IPS-18c (cell line): ENCODE data around the gene IL17D.
"Not testable (repeated sequence)": the region's sequence is repeated elsewhere in the genome, so short reads cannot be mapped to it uniquely, and the experiment has no call there.

ENCODE experiments used
- H3K4me3 ChIP-seq: 2 replicates; pipeline ENCODE4 v1.7.0; 2013; ENCODE audit warnings: low read depth, mild to moderate bottlenecking, low read length, moderate library complexity; ENCODE audit not compliant: insufficient read depth
- H3K9me3 ChIP-seq: one replicate; pipeline ENCODE4 v1.6.1; 2013; ENCODE audit warnings: mild to moderate bottlenecking, low read length, moderate library complexity; ENCODE audit not compliant: control insufficient read depth, insufficient read depth

IL17D gene

GRCh38 chr13:20702915-20703779 is at the start of gene IL17D:
TSS of gene IL17D (plus strand) at chr13:20703699. CDS start at chr13:20704002, 303 bp downstream.
- Histone ChIP-seq H3K4me3 (peak within 1 kb of the TSS; percentile 78), H3K9me3 (no peaks in the 10 kb centered on the region)

GRCh38 chr13:20654156-20654555 is 49.3 kb upstream of the IL17D start:
- Histone ChIP-seq H3K9me3 (no peaks in the 10 kb centered on the region), H3K4me3 (no peak overlapping the region)

GRCh38 chr13:20658451-20659040 is 45.0 kb upstream of the IL17D start:
- H3K4me3 ChIP-seq, result no peak overlapping the region
- no peaks in the 10 kb centered on the region for H3K9me3 ChIP-seq

GRCh38 chr13:20664351-20664750 is 39.1 kb upstream of the IL17D start:
- no peak overlapping the region for H3K4me3 ChIP-seq
- no peaks in the 10 kb centered on the region for H3K9me3 ChIP-seq

- H3K9me3 ChIP-seq, result no peaks in the 10 kb centered on the region
- H3K4me3 ChIP-seq, result no peak overlapping the region
Observed at GRCh38 chr13:20666948-20667347, 36.6 kb upstream of the IL17D start.

GRCh38 chr13:20667857-20668437 is 35.6 kb upstream of the IL17D start:
- no peak overlapping the region for H3K4me3 ChIP-seq
- H3K9me3 ChIP-seq, result no peaks in the 10 kb centered on the region

- Histone ChIP-seq H3K4me3 (no peak overlapping the region), H3K9me3 (no peaks in the 10 kb centered on the region)
Observed at GRCh38 chr13:20669162-20669561, 34.3 kb upstream of the IL17D start.

GRCh38 chr13:20671789-20672188 is 31.7 kb upstream of the IL17D start:
- H3K9me3 ChIP-seq, result no peaks in the 10 kb centered on the region
- H3K4me3 ChIP-seq, result no peak overlapping the region

GRCh38 chr13:20672772-20673171 is 30.7 kb upstream of the IL17D start:
- Histone ChIP-seq H3K4me3 (no peak overlapping the region), H3K9me3 (no peaks in the 10 kb centered on the region)

GRCh38 chr13:20673715-20674114 is 29.8 kb upstream of the IL17D start:
- Histone ChIP-seq H3K9me3 (no peaks in the 10 kb centered on the region), H3K4me3 (no peak overlapping the region)

GRCh38 chr13:20676213-20676612 is 27.3 kb upstream of the IL17D start:
- no peak overlapping the region for H3K4me3 ChIP-seq
- no peaks in the 10 kb centered on the region for H3K9me3 ChIP-seq

GRCh38 chr13:20678606-20679005 is 24.9 kb upstream of the IL17D start:
- H3K9me3 ChIP-seq, H3K4me3 ChIP-seq: not testable (repeated sequence)

- H3K9me3 ChIP-seq, result no peaks in the 10 kb centered on the region
- no peak overlapping the region for H3K4me3 ChIP-seq
Observed at GRCh38 chr13:20679879-20680278, 23.6 kb upstream of the IL17D start.

GRCh38 chr13:20680416-20681080 is 23.0 kb upstream of the IL17D start:
- H3K4me3 ChIP-seq, result no peak overlapping the region
- no peaks in the 10 kb centered on the region for H3K9me3 ChIP-seq

GRCh38 chr13:20681481-20681880 is 22.0 kb upstream of the IL17D start:
- not testable (repeated sequence) for H3K4me3 ChIP-seq

GRCh38 chr13:20682061-20682460 is 21.4 kb upstream of the IL17D start:
- no peaks in the 10 kb centered on the region for H3K9me3 ChIP-seq
- no peak overlapping the region for H3K4me3 ChIP-seq

More at GRCh38 chr13:20681481-20681880, 22.0 kb upstream of the IL17D start:
- H3K9me3 ChIP-seq, result not testable (repeated sequence)

GRCh38 chr13:20684041-20684440 is 19.5 kb upstream of the IL17D start:
- H3K9me3 ChIP-seq, result no peaks in the 10 kb centered on the region

GRCh38 chr13:20684546-20684945 is 19.0 kb upstream of the IL17D start:
- Histone ChIP-seq H3K4me3 (no peak overlapping the region), H3K9me3 (no peaks in the 10 kb centered on the region)

More at GRCh38 chr13:20684041-20684440, 19.5 kb upstream of the IL17D start:
- no peak overlapping the region for H3K4me3 ChIP-seq
